NCI-H1092 (cell line): Measurements from ENCODE around the gene DNMT1.
"Not testable (repeated sequence)": the region's sequence is repeated elsewhere in the genome, so short reads cannot be mapped to it uniquely, and the experiment has no call there.

Source experiments
- DNase-seq: peaks from one replicate; lab custom pipeline; 2025; lab: John Stamatoyannopoulos, UW

Gene DNMT1

GRCh38 chr19:10182847-10183246 lies 11.9 kb downstream of the DNMT1 start:
- DNase-seq: no peak

GRCh38 chr19:10182076-10182475 lies 12.7 kb downstream of the DNMT1 start:
- DNase-seq: no peak

- DNase-seq: no peak
These were observed 14.3 kb downstream of the DNMT1 start for GRCh38 chr19:10180459-10180858.

DNA sequence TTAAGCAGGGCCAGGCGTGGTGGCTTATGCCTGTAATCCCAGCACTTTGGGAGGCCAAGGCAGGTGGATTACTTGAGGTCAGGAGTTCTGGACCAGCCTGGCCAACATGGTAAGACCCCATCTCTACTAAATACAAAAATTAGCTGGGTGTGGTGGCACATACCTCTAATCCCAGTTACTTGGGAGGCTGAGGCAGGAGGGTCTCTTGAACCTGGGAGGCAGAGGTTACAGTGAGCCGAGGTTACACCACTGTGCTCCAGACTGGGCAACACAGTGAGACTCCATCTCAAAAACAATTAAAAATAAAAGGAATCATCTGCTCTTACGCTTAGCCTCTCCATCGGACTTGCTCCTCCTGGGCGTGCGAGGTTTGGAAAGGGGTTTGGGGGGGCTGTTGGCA lies 14.7 kb downstream of the DNMT1 start:
- not testable (repeated sequence) for DNase-seq

GRCh38 chr19:10173527-10173926 lies 21.2 kb downstream of the DNMT1 start:
- DNase-seq: no peak

- no peak for DNase-seq
These were observed 26.3 kb downstream of the DNMT1 start for GRCh38 chr19:10168386-10168948.

DNA sequence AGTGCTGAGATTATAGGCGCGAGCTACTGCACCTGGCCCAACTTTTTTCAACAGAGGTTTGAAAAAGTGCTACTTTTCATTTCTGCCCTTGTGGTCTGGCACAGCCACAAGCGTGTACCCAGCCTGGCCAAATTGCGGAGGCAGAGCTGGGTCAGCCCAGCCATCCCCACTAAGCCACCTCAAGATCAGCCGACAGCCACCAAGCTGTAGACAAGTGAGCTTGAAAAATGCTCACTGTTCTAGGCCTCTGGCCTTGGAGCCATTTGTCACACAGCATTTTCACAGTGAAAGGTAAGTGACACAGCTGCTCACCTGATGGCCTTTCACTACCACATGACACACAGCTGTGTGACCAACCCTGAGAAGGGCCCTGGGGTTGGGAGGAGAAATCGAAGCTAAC lies 27.3 kb downstream of the DNMT1 start:
- no peak for DNase-seq

- not testable (repeated sequence) for DNase-seq
These were observed 28.3 kb downstream of the DNMT1 start for GRCh38 chr19:10166501-10166900.

DNA sequence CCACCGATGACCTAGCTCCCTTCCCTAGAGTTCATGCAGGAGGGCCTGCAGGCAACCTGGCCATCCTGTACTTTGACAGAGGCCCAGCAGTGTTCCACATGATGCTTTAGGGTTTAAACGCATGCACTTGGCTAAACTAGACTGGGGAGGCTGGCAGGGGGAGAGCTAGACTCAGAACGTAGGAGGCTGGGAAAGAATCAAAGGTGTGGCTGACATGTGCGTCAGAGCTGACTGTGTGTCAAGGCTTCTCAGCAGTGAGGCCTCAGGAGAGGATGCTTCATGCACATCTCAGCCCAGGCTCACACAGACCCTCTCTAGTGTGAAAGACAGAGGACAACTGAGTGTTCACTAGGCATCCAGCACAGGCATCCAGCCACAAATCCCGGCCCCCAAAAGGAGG lies 28.7 kb downstream of the DNMT1 start:
- no peak for DNase-seq

DNA sequence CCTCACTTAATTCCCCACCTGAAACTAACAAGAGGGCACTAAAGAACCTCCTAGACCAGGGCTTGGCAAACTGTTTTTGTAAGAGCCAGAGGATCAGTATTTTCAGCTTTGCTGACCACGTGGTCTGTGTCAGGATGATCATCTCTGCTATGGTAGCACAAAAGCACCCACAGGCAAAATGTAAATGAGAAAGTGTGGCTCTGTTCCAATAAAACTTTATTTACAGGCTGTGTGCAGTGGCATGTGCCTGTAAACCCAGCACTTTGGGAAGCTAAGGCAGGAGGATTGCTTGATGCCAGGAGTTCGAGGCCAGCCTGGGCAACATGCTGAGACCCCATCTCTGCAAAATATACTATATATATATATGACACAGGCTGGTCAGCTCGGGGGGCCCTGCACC lies 31.2 kb downstream of the DNMT1 start:
- DNase-seq: no peak

- no peak for DNase-seq
These were observed 35.1 kb downstream of the DNMT1 start for GRCh38 chr19:10159610-10160009.

DNA sequence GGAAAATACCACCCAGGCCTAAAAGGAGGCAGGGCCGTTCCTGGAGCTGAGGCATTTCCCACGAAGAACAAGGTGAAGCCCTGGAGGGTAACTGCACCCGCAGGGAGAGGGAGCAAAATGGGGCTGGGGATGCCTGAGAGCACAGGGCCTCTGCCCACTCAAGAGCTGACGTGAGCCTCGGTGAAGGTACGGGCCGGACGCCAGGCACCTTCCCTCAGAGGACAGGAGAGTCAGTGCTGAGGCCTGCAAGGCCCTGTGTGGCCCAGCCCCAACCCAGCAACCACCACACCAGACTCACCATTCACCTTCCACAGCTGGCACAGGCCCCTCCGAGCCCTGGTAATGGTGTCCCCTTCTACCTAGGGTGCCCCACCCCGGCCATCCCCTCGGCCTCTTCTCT lies 36.3 kb downstream of the DNMT1 start:
- no peak for DNase-seq

DNA sequence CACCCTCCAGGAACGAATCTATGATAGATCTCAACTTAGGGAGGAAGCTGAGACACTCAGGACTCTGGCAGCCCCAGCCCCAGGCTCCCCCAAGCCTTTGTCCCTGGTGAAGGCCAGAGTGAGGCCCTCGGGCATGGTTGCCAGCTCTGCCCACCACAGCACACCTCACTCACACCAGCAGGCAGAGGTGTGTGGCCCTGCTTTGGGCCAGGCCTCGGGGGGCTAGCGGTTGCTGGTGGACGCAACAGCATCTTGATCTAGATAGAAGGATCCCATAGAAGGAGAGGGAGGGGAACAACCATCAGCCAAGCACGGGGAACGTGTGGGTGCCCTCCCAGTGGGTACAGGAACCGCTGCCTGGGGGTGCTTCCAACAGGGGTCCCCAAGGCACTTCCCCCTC lies 36.7 kb downstream of the DNMT1 start:
- no peak for DNase-seq

GRCh38 chr19:10155839-10156238 lies 38.9 kb downstream of the DNMT1 start:
- DNase-seq: no peak

DNA sequence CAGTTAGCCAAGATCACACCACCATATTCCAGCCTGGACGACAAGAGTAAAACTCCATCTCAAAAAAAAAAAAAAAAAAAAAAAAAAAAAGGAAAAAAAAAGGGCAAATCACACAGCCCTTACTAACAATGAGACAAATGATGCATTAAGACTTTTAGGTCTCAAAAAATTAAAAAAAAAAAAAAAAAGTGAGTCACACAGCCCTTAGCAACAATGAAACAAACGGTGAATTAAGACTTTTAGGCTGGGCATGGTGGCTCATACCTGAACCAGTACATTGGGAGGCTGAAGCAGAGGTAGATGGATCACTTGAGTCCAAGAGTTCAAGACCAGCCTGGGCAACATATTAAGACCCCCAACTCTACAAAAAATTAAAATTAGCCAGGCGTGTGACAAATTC lies 42.7 kb downstream of the DNMT1 start:
- no peak for DNase-seq

DNA sequence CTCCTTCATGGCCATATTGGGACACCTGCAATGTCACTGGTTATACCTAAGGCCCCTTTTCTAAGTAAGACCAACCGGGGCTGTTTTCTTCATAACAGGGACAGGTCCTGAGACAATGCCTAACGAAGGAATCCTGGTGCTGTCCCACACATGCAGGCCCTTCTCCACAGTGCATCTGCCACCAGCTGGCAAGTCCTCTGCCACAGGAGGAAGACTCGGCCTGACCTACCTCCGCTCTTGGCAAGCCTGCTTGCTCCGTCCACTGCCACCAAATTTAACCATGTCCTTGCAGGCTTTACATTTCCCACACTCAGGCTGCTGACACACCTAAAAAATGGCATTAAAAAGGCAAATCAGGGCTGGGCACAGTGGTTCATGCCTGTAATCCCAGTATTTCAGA lies 43.2 kb downstream of the DNMT1 start:
- no peak for DNase-seq

DNA sequence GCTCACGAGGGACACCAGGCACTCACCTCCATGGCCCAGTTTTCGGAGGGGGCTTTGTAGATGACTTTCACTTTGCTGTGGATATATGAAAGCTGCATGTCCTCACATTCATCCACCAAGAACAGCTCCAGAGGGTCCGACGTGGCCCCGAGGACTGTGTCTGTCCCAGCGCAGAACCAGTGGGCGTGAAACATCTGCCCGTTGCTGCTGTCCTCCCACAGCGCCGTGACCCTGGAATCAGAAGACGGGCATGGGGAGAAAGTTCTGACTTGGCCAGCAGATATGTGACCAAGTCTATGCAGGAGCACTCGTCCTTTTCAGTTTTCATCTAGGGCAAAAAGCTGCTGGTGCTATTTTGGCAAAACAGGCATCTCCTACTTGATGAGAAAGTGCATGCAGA lies 45.3 kb downstream of the DNMT1 start:
- no peak for DNase-seq

- DNase-seq: no peak
These were observed 48.6 kb downstream of the DNMT1 start for GRCh38 chr19:10146142-10146541.

DNA sequence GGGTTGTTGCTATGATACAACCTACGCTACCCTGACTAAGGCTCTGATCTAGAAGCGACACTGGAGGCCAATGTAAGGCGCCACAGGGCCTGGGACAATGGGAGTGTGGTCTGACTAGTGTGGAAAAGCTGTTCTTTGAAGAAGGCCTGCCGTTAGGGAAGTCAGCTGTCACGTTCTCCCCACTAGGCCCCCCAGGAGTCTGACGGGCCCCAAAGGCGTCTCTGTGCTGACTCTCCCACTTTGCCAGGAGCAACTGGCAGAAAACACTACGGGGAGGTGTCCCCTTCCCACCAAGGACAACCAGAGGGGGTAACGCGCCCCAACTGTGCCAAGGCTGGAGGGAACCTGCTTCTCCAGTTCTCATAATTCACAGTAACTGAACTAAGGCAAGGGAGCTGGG lies 49.7 kb downstream of the DNMT1 start:
- DNase-seq: no peak

- no peak for DNase-seq
These were observed 50.4 kb downstream of the DNMT1 start for GRCh38 chr19:10144361-10144760.

- DNase-seq: no peak
These were observed 51.1 kb downstream of the DNMT1 start for GRCh38 chr19:10143681-10144080.

GRCh38 chr19:10142701-10143375 lies 51.9 kb downstream of the DNMT1 start:
- DNase-seq: no peak

DNA sequence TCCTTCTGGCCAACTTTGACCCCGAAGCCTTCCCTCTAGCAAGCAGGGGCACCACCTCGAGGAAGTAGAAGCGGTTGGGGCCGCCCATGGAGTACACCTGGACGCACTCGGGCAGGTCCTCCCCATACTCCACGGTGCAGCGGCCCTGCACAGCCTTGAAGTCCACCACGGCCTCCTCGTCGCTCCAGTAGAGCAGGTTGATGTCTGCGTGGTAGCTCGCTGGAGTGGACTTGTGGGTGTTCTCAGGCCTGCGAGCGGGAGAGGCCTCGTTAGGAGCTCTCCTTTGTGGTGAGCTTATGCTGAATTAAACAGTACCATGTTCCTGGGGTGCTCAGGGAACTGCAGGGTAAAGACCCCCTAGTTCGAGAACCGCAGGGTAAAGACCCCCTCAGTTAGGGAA lies 52.8 kb downstream of the DNMT1 start:
- no peak for DNase-seq

DNA sequence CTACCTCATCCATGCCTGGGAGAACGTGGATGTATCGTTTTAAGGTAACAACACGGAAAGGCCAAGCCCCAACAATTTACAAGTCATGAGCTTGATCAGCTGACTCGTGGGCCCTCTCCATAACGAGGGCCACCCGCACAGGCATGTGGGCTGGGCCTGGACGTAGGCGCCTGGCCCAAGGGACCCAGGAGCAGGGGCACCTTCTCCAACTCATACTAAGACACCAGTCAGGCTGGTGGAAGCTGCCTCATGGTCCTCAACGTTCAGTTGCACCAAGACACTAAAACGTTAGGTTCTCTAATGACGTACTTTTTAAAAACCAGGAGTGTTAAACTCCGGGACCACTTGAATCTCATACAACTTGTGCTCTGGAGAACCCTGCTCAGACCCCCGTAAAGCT lies 53.3 kb downstream of the DNMT1 start:
- DNase-seq: no peak
